HepG2 (cell line): Measurements from ENCODE around the gene TULP4. TPM values are rescaled to one million over a fixed set of nuclear protein-coding genes. Genes with fewer than 3 reads are reported as not detected.

Experiments used
- BRD4 ChIP-seq: sonication (generic); formaldehyde crosslinking; IDR thresholded peaks from 2 replicates; pipeline ENCODE4 v1.4.0; 2020; ENCODE audit warnings: missing genetic modification reagents
- CERS6 ChIP-seq: sonication (generic); formaldehyde crosslinking; IDR thresholded peaks from 2 replicates; pipeline ENCODE4 v1.5.0; 2020; ENCODE audit warnings: missing genetic modification reagents
- CSRNP2 ChIP-seq: sonication (generic); formaldehyde crosslinking; conservative IDR thresholded peaks from 2 replicates; pipeline ENCODE4 v1.8.0; 2022; ENCODE audit warnings: low read depth, missing genetic modification reagents
- ELF1 ChIP-seq: sonication (generic); formaldehyde crosslinking; IDR thresholded peaks from 2 replicates; pipeline ENCODE4 v1.4.0; 2020; ENCODE audit warnings: missing genetic modification reagents
- GLMP ChIP-seq: sonication (generic); formaldehyde crosslinking; IDR thresholded peaks from 2 replicates; pipeline ENCODE4 v1.9.0; 2021; ENCODE audit warnings: missing genetic modification reagents, mild to moderate bottlenecking, borderline replicate concordance
- GZF1 ChIP-seq: sonication (generic); formaldehyde crosslinking; IDR thresholded peaks from 2 replicates; pipeline ENCODE4 v1.5.1; 2020; ENCODE audit warnings: mild to moderate bottlenecking, missing genetic modification reagents
- KAT2B ChIP-seq: fragments of 150-350 bp; IDR thresholded peaks from 2 replicates; pipeline ENCODE4 v1.6.1; 2014; ENCODE audit warnings: low read depth, low read length, borderline replicate concordance
- RBM39 ChIP-seq: fragments of 200-400 bp; formaldehyde crosslinking; IDR thresholded peaks from one replicate; pipeline ENCODE4 v1.6.1; 2018; ENCODE audit warnings: antibody characterized with exemption, mild to moderate bottlenecking, low read depth, low read length; ENCODE audit not compliant: poor library complexity, severe bottlenecking
- REXO4 ChIP-seq: sonication (generic); formaldehyde crosslinking; IDR thresholded peaks from 2 replicates; pipeline ENCODE4 v1.8.0; 2022; ENCODE audit warnings: missing genetic modification reagents, mild to moderate bottlenecking, borderline replicate concordance
- SALL2 ChIP-seq: sonication (generic); formaldehyde crosslinking; IDR thresholded peaks from 2 replicates; pipeline ENCODE4 v1.8.1; 2023; ENCODE audit warnings: mild to moderate bottlenecking, missing genetic modification reagents, inconsistent platforms
- THAP9 ChIP-seq: sonication (generic); formaldehyde crosslinking; IDR thresholded peaks from 2 replicates; pipeline ENCODE4; 2020; ENCODE audit warnings: missing genetic modification reagents, mild to moderate bottlenecking, borderline replicate concordance
- TOPORS ChIP-seq: sonication (generic); formaldehyde crosslinking; IDR thresholded peaks from 2 replicates; pipeline ENCODE4 v1.8.0; 2023; ENCODE audit warnings: mild to moderate bottlenecking, missing genetic modification reagents
- ZNF276 ChIP-seq: sonication (generic); formaldehyde crosslinking; IDR thresholded peaks from 2 replicates; pipeline ENCODE4 v1.4.0; 2020; ENCODE audit warnings: mild to moderate bottlenecking, low read depth, missing genetic modification reagents
- ZNF839 ChIP-seq: sonication (generic); formaldehyde crosslinking; IDR thresholded peaks from 2 replicates; pipeline ENCODE4 v1.4.0; 2020; ENCODE audit warnings: missing genetic modification reagents, mild to moderate bottlenecking, borderline replicate concordance
- polyA plus RNA-seq, 8 experiments: library from polyadenylated mRNA; depleted of rRNA in 3 of 8; stranded (reverse) in 7 of 8; unstranded in 1 of 8; fragments of >200 nt; fragmentation: Illumina TruSeq in 4 of 8; extraction: Trizol in 4 of 8; gene quantifications; 2 replicates each; pipeline versions ENCODE4 v1.2.1 to v1.2.3, GENCODE V29; 2011 to 2016; ENCODE audit warnings: low read depth in 4 of 8, missing spikeins in 1 of 8, mixed read lengths in 1 of 8; ENCODE audit not compliant: insufficient read depth in 1 of 8
- total RNA-seq, 5 experiments: library from RNA; depleted of rRNA; stranded (reverse); fragments of >200 nt; fragmentation: Illumina TruSeq; extraction: Trizol; gene quantifications; 2 replicates each; pipeline ENCODE4 v1.2.3, GENCODE V29; 2016; ENCODE audit warnings: low read depth in 1 of 5

The TULP4 gene
- total and polyA plus RNA-seq, 2 of the 13 experiments (the other 11 are each of a cell fraction or from before 2014, with no cell fraction given), result 21.1 to 122 TPM

- TF ChIP-seq CERS6 (0 out of 2 replicates have a peak, but pooled peaks have one; percentile 23), ZNF839 (CRISPR knock-in tag) (peak; percentile 72; the same call in 1 of the 2 replicates), GZF1 (no peak), BRD4 (CRISPR knock-in tag) (peak; percentile 80; the same call in 1 of the 2 replicates), KAT2B (no peak), REXO4 (CRISPR knock-in tag) (no peak), ZNF276 (peak; percentile 62; the same call in 1 of the 2 replicates), GLMP (CRISPR knock-in tag) (no peak), TOPORS (peak; percentile 67; the same call in 1 of the 2 replicates), THAP9 (CRISPR knock-in tag) (peak; percentile 37; the same call in 1 of the 2 replicates), ELF1 (CRISPR knock-in tag) (peak; percentile 62; the same call in 1 of the 2 replicates), RBM39 (no peak), SALL2 (CRISPR knock-in tag) (peak; percentile 49; the same call in 1 of the 2 replicates), CSRNP2 (CRISPR knock-in tag) (no peak)
Observed at GRCh38 chr6:158545043-158545966, 233.0 kb downstream of the TULP4 start (continued).
